ENCODE results near the gene SCNN1G.
"Not testable (repeated sequence)": the region's sequence is repeated elsewhere in the genome, so short reads cannot be mapped to it uniquely, and the experiment has no call there.

The SCNN1G gene

GRCh38 chr16:23207485-23207884, 24.9 kb downstream of the SCNN1G start:
- no peak for DNase-seq (ENCODE audit: low read depth)

GRCh38 chr16:23209606-23210005, 27.1 kb downstream of the SCNN1G start:
- no peak for DNase-seq (ENCODE audit: low read depth)

- no peak for DNase-seq (ENCODE audit: low read depth)
Measured at GRCh38 chr16:23213831-23214230, 31.3 kb downstream of the SCNN1G start.

GRCh38 chr16:23214796-23215195, 32.3 kb downstream of the SCNN1G start:
- no peak for DNase-seq (ENCODE audit: low read depth)

GRCh38 chr16:23215435-23215834, 32.9 kb downstream of the SCNN1G start:
- no peak for DNase-seq (ENCODE audit: low read depth)

GRCh38 chr16:23216658-23217246, 34.2 kb downstream of the SCNN1G start:
- DNase-seq (ENCODE audit: low read depth): no peak

- DNase-seq (ENCODE audit: low read depth): no peak
Measured at GRCh38 chr16:23217646-23218045, 35.1 kb downstream of the SCNN1G start.

GRCh38 chr16:23222929-23223328, 40.4 kb downstream of the SCNN1G start:
- DNase-seq (ENCODE audit: low read depth): no peak

- DNase-seq (ENCODE audit: low read depth): no peak
Measured at GRCh38 chr16:23223368-23223767, 40.8 kb downstream of the SCNN1G start.

GRCh38 chr16:23225109-23225508, 42.6 kb downstream of the SCNN1G start:
- no peak for DNase-seq (ENCODE audit: low read depth)

- DNase-seq (ENCODE audit: low read depth): no peak
Measured at GRCh38 chr16:23225634-23226033, 43.1 kb downstream of the SCNN1G start.

GRCh38 chr16:23227529-23227928, 45.0 kb downstream of the SCNN1G start:
- no peak for DNase-seq (ENCODE audit: low read depth)

- DNase-seq (ENCODE audit: low read depth): no peak
Measured at GRCh38 chr16:23229714-23230113, 47.2 kb downstream of the SCNN1G start.

GRCh38 chr16:23232806-23233205, 50.3 kb downstream of the SCNN1G start:
- DNase-seq (ENCODE audit: low read depth): no peak

GRCh38 chr16:23235176-23235575, 52.6 kb downstream of the SCNN1G start:
- DNase-seq (ENCODE audit: low read depth): no peak

GRCh38 chr16:23236983-23237382, 54.4 kb downstream of the SCNN1G start:
- no peak for DNase-seq (ENCODE audit: low read depth)

- DNase-seq (ENCODE audit: low read depth): no peak
Measured at GRCh38 chr16:23240994-23241393, 58.4 kb downstream of the SCNN1G start.

GRCh38 chr16:23244122-23244521, 61.6 kb downstream of the SCNN1G start:
- no peak for DNase-seq (ENCODE audit: low read depth)

GRCh38 chr16:23245268-23245667, 62.7 kb downstream of the SCNN1G start:
- DNase-seq (ENCODE audit: low read depth): no peak

- DNase-seq (ENCODE audit: low read depth): no peak
Measured at GRCh38 chr16:23248261-23249194, 66.0 kb downstream of the SCNN1G start.

- DNase-seq (ENCODE audit: low read depth): no peak
Measured at GRCh38 chr16:23249830-23250229, 67.3 kb downstream of the SCNN1G start.

GRCh38 chr16:23252310-23252709, 69.8 kb downstream of the SCNN1G start:
- no peak for DNase-seq (ENCODE audit: low read depth)

- DNase-seq (ENCODE audit: low read depth): not testable (repeated sequence)
Measured at GRCh38 chr16:23253650-23254049, 71.1 kb downstream of the SCNN1G start.

Measured in T follicular helper cell (primary cell).